Stomach (tissue), 9 donors: ENCODE data around the gene SH3PXD2A. TPM values are rescaled to one million over a fixed set of nuclear protein-coding genes. Genes with fewer than 3 reads are reported as not detected.

Experiments used
- DNase-seq, 2 donors: peaks; one replicate each; pipeline versions ENCODE4 v3.0.0 to v3.0.0-alpha.2; 2013 to 2019
- H3K27ac ChIP-seq, 5 donors: fragments of 200-600 bp in 4 of 5; sonication (generic) in 4 of 5; one replicate each; pipeline ENCODE4 v1.5.1; 2013 to 2019; ENCODE audit warnings: mild to moderate bottlenecking in 1 of 5, moderate library complexity in 1 of 5
- H3K27me3 ChIP-seq, 3 donors: fragments of 200-600 bp; sonication (generic); one replicate each; pipeline ENCODE4 v1.5.1; 2017 to 2019; ENCODE audit warnings: mixed run types in 1 of 3
- H3K36me3 ChIP-seq, 4 donors: fragments of 200-600 bp; sonication (generic); 1 replicate in 3 of 4; 2 replicates in 1 of 4; pipeline ENCODE4 v1.5.1; 2016 to 2019
- H3K4me1 ChIP-seq, 4 donors: fragments of 200-600 bp; sonication (generic); one replicate each; pipeline ENCODE4 v1.5.1; 2016 to 2019
- H3K4me3 ChIP-seq, 4 donors: fragments of 200-600 bp; sonication (generic) in 3 of 4; one replicate each; pipeline ENCODE4 v1.5.1; 2016 to 2019; ENCODE audit warnings: mild to moderate bottlenecking in 1 of 4
- H3K9me3 ChIP-seq, 4 donors: fragments of 200-600 bp; sonication (generic); one replicate each; pipeline ENCODE4 v1.5.1; 2016 to 2019
- CTCF ChIP-seq, 7 experiments: fragments of 450-650 bp in 4 of 7; fragments of 200-600 bp in 3 of 7; sonication (generic) in 3 of 7; IDR thresholded peaks; one replicate each; pipeline ENCODE4 v1.5.1; 2016 to 2019; ENCODE audit warnings: antibody characterized with exemption in 7 of 7, control low read depth in 2 of 7, mild to moderate bottlenecking in 1 of 7
- EP300 ChIP-seq: sonication (generic); formaldehyde crosslinking; IDR thresholded peaks from one replicate; pipeline ENCODE4 v1.6.1; 2017; ENCODE audit warnings: antibody characterized with exemption
- POLR2A ChIP-seq, 4 donors: fragments of 450-650 bp; IDR thresholded peaks; one replicate each; pipeline ENCODE4 v1.6.1; 2016; ENCODE audit warnings: antibody characterized with exemption in 4 of 4, control low read depth in 2 of 4, mild to moderate bottlenecking in 1 of 4, moderate library complexity in 1 of 4
- POLR2AphosphoS5 ChIP-seq, 3 donors: sonication (generic); formaldehyde crosslinking; IDR thresholded peaks; one replicate each; pipeline ENCODE4 v1.6.1; 2016; ENCODE audit warnings: antibody characterized with exemption in 3 of 3
- WGBS, 5 donors: extraction: QIAGEN DNeasy Blood & Tissue Kit in 3 of 5; methylation state at CpG; one replicate each; pipeline versions ENCODE4 v1.1.5 to v1.1.7; 2013 to 2018; 5-methylcytosine and 5-hydroxymethylcytosine counted together
- intact Hi-C: fragments of 100-400 bp; cut with DNase I; formaldehyde crosslinking; loops from one replicate; pipeline ENCODE4 v1.15.1; 2023; ENCODE audit warnings: low total_unique reads
- polyA plus RNA-seq, 3 donors: library from polyadenylated mRNA; stranded (reverse); fragments of 200-250 nt; gene quantifications; one replicate each; pipeline ENCODE4 v1.2.3, GENCODE V29; 2013
- total RNA-seq, 5 donors: library from RNA; depleted of rRNA; stranded (reverse); fragments of >200 nt; gene quantifications; one replicate each; pipeline versions ENCODE4 v1.1.0 to v1.2.3, GENCODE V29; 2014 to 2016
- donor health status: healthy with polysubstance abuse.
- donor health status: Bipolar disorder and iron deficiency.
- donor health status: healthy.

Gene SH3PXD2A
- total and polyA plus RNA-seq, 8 donors, result 12.8 to 51.6 (median 24.0) TPM

DNA sequence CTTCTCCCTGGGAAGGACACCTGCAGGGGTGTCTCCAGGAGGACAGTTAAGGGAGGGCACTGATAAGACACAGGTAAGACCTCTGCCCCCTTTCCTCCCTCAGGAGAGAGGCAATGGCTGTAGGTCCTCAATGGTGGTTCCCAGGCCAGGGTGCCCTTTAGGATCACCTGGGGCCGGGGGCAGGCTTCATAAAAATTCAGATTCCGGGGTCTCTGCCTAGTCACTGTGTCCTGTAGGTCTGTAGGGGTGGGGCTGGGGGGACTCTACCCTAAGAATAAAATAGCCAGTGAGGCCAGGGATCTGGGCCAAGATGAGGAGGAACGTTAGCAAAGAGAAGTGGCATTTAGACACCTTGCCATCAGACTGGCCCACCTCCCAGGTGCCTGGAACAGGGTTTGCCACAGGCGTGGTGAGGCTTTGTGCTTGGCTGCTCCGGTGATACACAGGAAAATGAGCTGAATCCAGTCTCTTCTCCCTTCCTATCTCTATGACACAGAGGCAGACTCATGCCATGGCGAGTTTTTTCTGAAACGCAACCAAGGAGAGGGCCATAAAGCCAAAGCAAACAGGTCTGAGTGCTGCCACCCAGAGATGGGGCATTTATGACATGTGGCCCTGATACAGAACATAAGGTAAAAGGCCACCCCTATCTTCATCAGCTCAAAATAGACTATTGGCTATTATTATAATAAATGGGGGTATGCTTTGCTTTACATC lies 52.6 kb downstream of the SH3PXD2A start:
- TF ChIP-seq POLR2AphosphoS5 (IDR thresholded peaks at IDR 0.05), result no peak
- no peak for TF ChIP-seq CTCF (IDR thresholded peaks at IDR 0.05)
- no peak for TF ChIP-seq EP300
- TF ChIP-seq POLR2A (IDR thresholded peaks at IDR 0.05), result no peak
- Histone ChIP-seq H3K9me3 (no peaks in the 10 kb centered on the region), H3K27ac (no peak overlapping the region), H3K4me3 (no peak overlapping the region), H3K36me3 (peaks cover 0 to 12% (median 4%) of the 10 kb centered on the region in 4 donors), H3K4me1 (peaks cover 0 to 13% (median 10%) of the 10 kb centered on the region in 4 donors), H3K27me3 (no peaks in the 10 kb centered on the region)
- intact Hi-C loops, result no loop called here
- 66 to 78% (median 71%) methylated on average over 5 to 7 of the region's 7 CpGs for WGBS, 5 donors
- no peak for DNase-seq

DNA sequence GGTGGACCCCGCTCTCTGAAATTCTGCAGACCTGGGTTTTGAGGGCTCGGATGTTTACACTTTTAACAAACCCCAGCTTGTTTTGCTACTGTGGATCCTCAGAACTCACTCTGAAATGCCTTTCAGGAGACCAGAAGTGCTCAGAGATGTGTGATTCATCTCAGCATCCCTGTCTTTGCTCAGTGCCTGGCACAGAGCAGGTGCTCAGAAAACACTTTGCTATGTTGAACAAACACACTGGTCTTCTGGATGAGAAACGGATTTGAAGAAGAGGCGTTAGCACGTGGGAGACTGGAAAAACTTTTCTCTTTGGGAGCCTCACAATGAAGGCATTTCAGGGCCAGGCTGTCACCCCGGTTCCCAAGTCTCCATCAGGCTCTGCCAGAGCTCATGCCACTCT lies 53.3 kb downstream of the SH3PXD2A start:
- no peak for DNase-seq
- 70 to 80% (median 75%) methylated on average over 5 to 6 of the region's 6 CpGs for WGBS, 5 donors
- peaks cover 0 to 13% (median 10%) of the 10 kb centered on the region in 4 donors for H3K4me1 ChIP-seq
- TF ChIP-seq CTCF (IDR thresholded peaks at IDR 0.05) (no peak), POLR2A (IDR thresholded peaks at IDR 0.05) (no peak), EP300 (no peak), POLR2AphosphoS5 (IDR thresholded peaks at IDR 0.05) (no peak)
- H3K27me3 ChIP-seq, result no peaks in the 10 kb centered on the region
- no peak overlapping the region for H3K4me3 ChIP-seq
- peaks cover 0 to 12% (median 6%) of the 10 kb centered on the region in 4 donors for H3K36me3 ChIP-seq
- intact Hi-C loops, result no loop called here
- no peak overlapping the region for H3K27ac ChIP-seq
- H3K9me3 ChIP-seq, result no peaks in the 10 kb centered on the region

GRCh38 chr10:103800789-103801540 lies 54.4 kb downstream of the SH3PXD2A start:
- Histone ChIP-seq H3K4me3 (no peak overlapping the region), H3K36me3 (peaks cover 0 to 12% (median 6%) of the 10 kb centered on the region in 4 donors), H3K9me3 (no peaks in the 10 kb centered on the region), H3K27me3 (no peaks in the 10 kb centered on the region), H3K27ac (no peak overlapping the region), H3K4me1 (peaks cover 0 to 13% (median 9%) of the 10 kb centered on the region in 4 donors)
- TF ChIP-seq POLR2AphosphoS5 (IDR thresholded peaks at IDR 0.05) (no peak), POLR2A (IDR thresholded peaks at IDR 0.05) (no peak), CTCF (IDR thresholded peaks at IDR 0.05) (no peak), EP300 (no peak)
- WGBS, 5 donors, result 50 to 73% (median 58%) methylated on average over 9 to 10 of the region's 10 CpGs
- DNase-seq, result no peak
- intact Hi-C loops, result no loop called here

- Histone ChIP-seq H3K27ac (no peak overlapping the region), H3K9me3 (no peaks in the 10 kb centered on the region), H3K36me3 (peaks cover 0 to 12% (median 6%) of the 10 kb centered on the region in 4 donors), H3K4me3 (no peak overlapping the region), H3K27me3 (no peaks in the 10 kb centered on the region), H3K4me1 (peaks cover 0 to 18% (median 15%) of the 10 kb centered on the region in 4 donors)
- 88 to 99% (median 95%) methylated on average over 3 of the region's 3 CpGs for WGBS, 5 donors
- no peak for DNase-seq
- no peak for TF ChIP-seq CTCF (IDR thresholded peaks at IDR 0.05)
- no peak for TF ChIP-seq POLR2A (IDR thresholded peaks at IDR 0.05)
- TF ChIP-seq POLR2AphosphoS5 (IDR thresholded peaks at IDR 0.05), result no peak
- no peak for TF ChIP-seq EP300
- intact Hi-C loops, result no loop called here
These were observed 55.3 kb downstream of the SH3PXD2A start for GRCh38 chr10:103800089-103800488.
